ENCODE data around the gene TLR8.
A peak's percentile ranks its signal among the peaks of the same experiment; 100 is the strongest.

TLR8 gene

DNA sequence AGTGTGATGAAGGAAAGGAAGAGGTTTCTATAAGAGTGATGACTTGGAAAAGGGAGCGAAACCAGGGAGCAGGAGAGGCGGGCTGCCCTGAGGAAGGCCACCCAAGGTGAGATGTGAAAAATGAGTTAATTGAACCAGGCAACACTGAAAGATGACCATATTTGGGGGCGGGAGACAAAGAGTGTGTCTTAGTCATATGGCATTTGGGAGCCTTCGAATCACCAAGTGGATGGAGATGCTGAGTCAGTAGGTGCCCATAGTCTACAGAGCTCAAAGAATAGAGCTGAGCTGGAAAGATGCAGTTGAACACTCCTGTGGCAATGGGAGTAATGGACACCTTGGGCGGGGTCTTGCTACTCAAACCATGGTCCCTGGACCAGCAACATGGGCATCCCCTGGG is 8.3 kb upstream of the TLR8 start:
- no peaks in the 10 kb centered on the region for H3K36me3 ChIP-seq (ENCODE audit: control insufficient read depth, insufficient read depth, low read length)
- no peak overlapping the region for H3K4me3 ChIP-seq (replicated peaks; ENCODE audit: low read depth, low read length)
- no peaks in the 10 kb centered on the region; the same call in 1 of the 2 replicates for H3K27me3 ChIP-seq (replicated peaks; ENCODE audit: control insufficient read depth, insufficient read depth, low read length)
- no peak for DNase-seq (ENCODE audit: extremely low read depth, insufficient read length)
- TF ChIP-seq, protein P1, sequence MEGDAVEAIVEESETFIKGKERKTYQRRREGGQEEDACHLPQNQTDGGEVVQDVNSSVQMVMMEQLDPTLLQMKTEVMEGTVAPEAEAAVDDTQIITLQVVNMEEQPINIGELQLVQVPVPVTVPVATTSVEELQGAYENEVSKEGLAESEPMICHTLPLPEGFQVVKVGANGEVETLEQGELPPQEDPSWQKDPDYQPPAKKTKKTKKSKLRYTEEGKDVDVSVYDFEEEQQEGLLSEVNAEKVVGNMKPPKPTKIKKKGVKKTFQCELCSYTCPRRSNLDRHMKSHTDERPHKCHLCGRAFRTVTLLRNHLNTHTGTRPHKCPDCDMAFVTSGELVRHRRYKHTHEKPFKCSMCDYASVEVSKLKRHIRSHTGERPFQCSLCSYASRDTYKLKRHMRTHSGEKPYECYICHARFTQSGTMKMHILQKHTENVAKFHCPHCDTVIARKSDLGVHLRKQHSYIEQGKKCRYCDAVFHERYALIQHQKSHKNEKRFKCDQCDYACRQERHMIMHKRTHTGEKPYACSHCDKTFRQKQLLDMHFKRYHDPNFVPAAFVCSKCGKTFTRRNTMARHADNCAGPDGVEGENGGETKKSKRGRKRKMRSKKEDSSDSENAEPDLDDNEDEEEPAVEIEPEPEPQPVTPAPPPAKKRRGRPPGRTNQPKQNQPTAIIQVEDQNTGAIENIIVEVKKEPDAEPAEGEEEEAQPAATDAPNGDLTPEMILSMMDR (IDR thresholded peaks at IDR 0.05; ENCODE audit: insufficient read depth, low read length, poor library complexity, severe bottlenecking): no peak

DNA sequence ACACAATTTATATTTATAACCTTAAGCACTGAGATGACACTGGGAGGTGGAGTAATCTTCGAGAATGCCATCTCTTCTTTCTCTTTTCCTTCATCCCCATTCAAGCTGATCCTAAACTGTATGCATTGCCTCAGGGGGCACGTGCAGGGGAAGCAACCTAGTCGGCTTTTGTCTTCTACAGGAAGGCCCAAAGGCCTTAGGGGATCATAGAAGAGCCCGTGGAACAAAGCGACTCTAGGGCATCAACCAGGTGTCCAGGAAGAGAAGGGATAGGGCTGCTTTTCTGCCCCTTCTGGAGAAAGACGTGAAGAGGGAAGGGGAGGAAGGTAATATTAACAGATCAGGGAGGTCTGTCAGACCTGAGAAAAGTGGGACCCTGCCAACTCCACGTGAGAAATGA is 6.9 kb upstream of the TLR8 start:
- Histone ChIP-seq H3K36me3 (ENCODE audit: control insufficient read depth, insufficient read depth, low read length) (no peaks in the 10 kb centered on the region), H3K4me3 (replicated peaks; ENCODE audit: low read depth, low read length) (no peak overlapping the region), H3K27me3 (replicated peaks; ENCODE audit: control insufficient read depth, insufficient read depth, low read length) (no peaks in the 10 kb centered on the region; the same call in 1 of the 2 replicates)
- DNase-seq (ENCODE audit: extremely low read depth, insufficient read length): no peak
- TF ChIP-seq, protein P1 (IDR thresholded peaks at IDR 0.05; ENCODE audit: insufficient read depth, low read length, poor library complexity, severe bottlenecking): no peak

DNA sequence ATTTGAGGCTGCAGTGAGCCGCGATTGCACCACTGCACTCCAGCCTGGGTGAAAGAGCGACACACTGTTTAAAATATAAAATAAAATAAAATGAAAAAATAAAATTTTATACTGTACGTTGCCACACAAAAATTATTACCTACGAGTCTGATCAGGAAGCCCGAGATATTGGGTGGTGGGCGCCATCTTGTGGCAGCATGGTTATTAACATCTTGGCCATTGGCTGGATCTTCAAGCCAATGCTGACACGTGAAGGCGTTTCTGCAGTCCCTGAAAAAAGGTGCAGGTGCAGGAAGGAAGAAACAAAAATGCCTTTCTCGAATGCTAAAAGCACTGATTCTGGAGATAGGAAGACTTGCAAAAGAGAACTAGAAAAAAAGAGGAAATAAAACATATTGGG is 4.9 kb upstream of the TLR8 start:
- H3K36me3 ChIP-seq (ENCODE audit: control insufficient read depth, insufficient read depth, low read length): no peaks in the 10 kb centered on the region
- no peak overlapping the region for H3K4me3 ChIP-seq (replicated peaks; ENCODE audit: low read depth, low read length)
- TF ChIP-seq, protein P1 (IDR thresholded peaks at IDR 0.05; ENCODE audit: insufficient read depth, low read length, poor library complexity, severe bottlenecking): peak; percentile 77
- peak; percentile 22 for DNase-seq (ENCODE audit: extremely low read depth, insufficient read length)
- H3K27me3 ChIP-seq (replicated peaks; ENCODE audit: control insufficient read depth, insufficient read depth, low read length): no peaks in the 10 kb centered on the region; the same call in 1 of the 2 replicates

DNA sequence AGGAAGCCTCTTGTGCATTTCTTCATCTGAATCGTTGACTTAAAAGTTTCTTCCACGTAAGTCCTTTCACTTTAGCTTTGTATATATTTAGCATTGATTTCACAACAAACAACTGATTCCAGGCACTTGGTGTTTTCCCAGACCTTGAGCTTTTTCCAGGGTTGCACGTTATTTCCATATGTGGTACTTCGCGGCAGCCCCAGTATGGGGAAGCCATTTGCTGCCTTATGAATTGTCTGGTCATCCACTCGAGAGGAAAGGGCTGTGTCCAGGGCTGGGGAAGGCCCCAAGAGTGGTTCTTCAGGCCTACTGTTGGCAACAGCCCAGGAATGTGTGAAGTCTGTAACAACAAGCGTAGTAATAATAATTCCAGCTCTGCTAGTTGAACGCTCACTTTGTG is 2.8 kb upstream of the TLR8 start:
- H3K27me3 ChIP-seq (replicated peaks; ENCODE audit: control insufficient read depth, insufficient read depth, low read length): no peaks in the 10 kb centered on the region
- H3K36me3 ChIP-seq (ENCODE audit: control insufficient read depth, insufficient read depth, low read length): no peaks in the 10 kb centered on the region
- DNase-seq (ENCODE audit: extremely low read depth, insufficient read length): no peak
- TF ChIP-seq, protein P1 (IDR thresholded peaks at IDR 0.05; ENCODE audit: insufficient read depth, low read length, poor library complexity, severe bottlenecking): no peak
- H3K4me3 ChIP-seq (replicated peaks; ENCODE audit: low read depth, low read length): no peak overlapping the region

DNA sequence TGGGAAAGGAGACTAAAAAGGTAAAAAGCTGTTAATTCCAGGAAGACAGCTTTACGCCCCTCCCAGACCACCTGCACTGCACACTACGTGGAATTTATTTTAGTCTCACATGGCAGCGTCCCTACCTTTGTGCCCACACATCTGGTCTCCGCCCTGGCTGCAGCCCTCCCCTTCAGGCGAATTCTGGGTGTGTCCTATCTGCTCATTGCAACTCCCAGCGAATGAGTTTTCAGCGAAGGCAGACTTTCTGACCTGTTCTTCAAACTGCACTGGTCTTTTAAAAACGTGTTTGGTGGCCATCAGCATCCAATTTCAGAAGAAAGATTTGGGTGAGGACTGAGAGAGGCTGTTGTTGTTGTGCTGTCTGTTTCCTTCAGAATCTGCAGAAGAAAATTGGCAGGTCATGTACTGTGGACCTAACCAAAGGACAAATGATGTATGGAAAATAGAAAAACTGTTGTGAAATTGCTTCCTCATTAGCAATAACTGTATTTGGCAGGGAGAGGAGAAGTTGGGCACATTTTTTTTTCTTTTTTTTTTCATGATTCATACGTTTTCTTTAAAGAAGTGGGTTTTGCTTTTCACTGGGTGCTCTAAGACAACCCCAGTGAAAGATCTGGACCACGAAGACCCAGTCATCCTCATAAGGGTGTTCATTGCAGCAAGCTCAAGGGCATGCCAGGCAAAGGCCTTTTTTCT is 4.2 kb downstream of the TLR8 start:
- DNase-seq (ENCODE audit: extremely low read depth, insufficient read length): no peak
- Histone ChIP-seq H3K4me3 (replicated peaks; ENCODE audit: low read depth, low read length) (no peak overlapping the region), H3K27me3 (replicated peaks; ENCODE audit: control insufficient read depth, insufficient read depth, low read length) (no peaks in the 10 kb centered on the region), H3K36me3 (ENCODE audit: control insufficient read depth, insufficient read depth, low read length) (no peaks in the 10 kb centered on the region)
- TF ChIP-seq, protein P1 (IDR thresholded peaks at IDR 0.05; ENCODE audit: insufficient read depth, low read length, poor library complexity, severe bottlenecking): no peak

DNA sequence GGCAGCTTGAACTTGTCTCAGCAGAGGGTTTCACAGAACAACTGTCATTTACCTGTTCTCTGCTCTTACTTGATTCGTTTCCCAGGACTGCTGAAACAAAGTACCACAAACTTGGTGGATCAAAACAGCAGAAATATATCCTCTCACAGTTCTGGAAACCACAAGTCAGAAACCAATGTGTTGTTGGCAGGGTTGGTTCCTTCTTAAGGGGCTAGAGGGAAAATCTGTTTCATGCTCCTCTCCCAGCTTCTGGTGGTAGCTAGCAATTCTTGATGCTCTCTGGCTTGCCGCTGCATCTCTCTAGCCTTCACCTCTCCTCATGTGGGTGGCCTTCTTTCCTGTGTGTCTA is 4.7 kb downstream of the TLR8 start:
- no peak overlapping the region for H3K4me3 ChIP-seq (replicated peaks; ENCODE audit: low read depth, low read length)
- no peaks in the 10 kb centered on the region for H3K27me3 ChIP-seq (replicated peaks; ENCODE audit: control insufficient read depth, insufficient read depth, low read length)
- no peaks in the 10 kb centered on the region for H3K36me3 ChIP-seq (ENCODE audit: control insufficient read depth, insufficient read depth, low read length)
- TF ChIP-seq, protein P1 (IDR thresholded peaks at IDR 0.05; ENCODE audit: insufficient read depth, low read length, poor library complexity, severe bottlenecking): no peak
- DNase-seq (ENCODE audit: extremely low read depth, insufficient read length): no peak
